HepG2 (cell line): Measurements from ENCODE around the gene IGFBP5. TPM values are rescaled to one million over a fixed set of nuclear protein-coding genes. Genes with fewer than 3 reads are reported as not detected.

Source experiments
- DMAP1 ChIP-seq: IDR thresholded peaks from 2 replicates; pipeline ENCODE4 v1.6.1; 2016
- GABPA ChIP-seq, 2 experiments: IDR thresholded peaks; 2 replicates each; pipeline ENCODE4 v1.6.1; 2011 to 2016; ENCODE audit warnings: low read depth in 2 of 2, low read length in 1 of 2, missing biosample characterization in 1 of 2, missing genetic modification characterization in 1 of 2
- GMEB2 ChIP-seq: IDR thresholded peaks from 2 replicates; pipeline ENCODE4 v1.6.1; 2016; ENCODE audit warnings: missing biosample characterization, missing genetic modification reagents, low read depth
- HHEX ChIP-seq: IDR thresholded peaks from 2 replicates; pipeline ENCODE4 v1.6.1; 2016; ENCODE audit warnings: control low read depth
- HIC2 ChIP-seq: sonication (generic); formaldehyde crosslinking; IDR thresholded peaks from 2 replicates; pipeline ENCODE4 v1.9.0; 2022; ENCODE audit warnings: low read depth, missing genetic modification reagents
- HMGXB4 ChIP-seq, 2 experiments: sonication (generic) in 1 of 2; formaldehyde crosslinking in 1 of 2; IDR thresholded peaks; 2 replicates each; pipeline versions ENCODE4 v1.4.0 to v1.6.1; 2018 to 2020; ENCODE audit warnings: missing genetic modification reagents in 2 of 2, borderline replicate concordance in 1 of 2, low read depth in 1 of 2, mild to moderate bottlenecking in 1 of 2, missing biosample characterization in 1 of 2
- IRF9 ChIP-seq: sonication (generic); formaldehyde crosslinking; IDR thresholded peaks from 2 replicates; pipeline ENCODE4 v1.8.0; 2022; ENCODE audit warnings: missing genetic modification reagents, mild to moderate bottlenecking, borderline replicate concordance
- TEF ChIP-seq: sonication (generic); formaldehyde crosslinking; IDR thresholded peaks from 2 replicates; pipeline ENCODE4 v1.5.0; 2020; ENCODE audit warnings: missing genetic modification reagents
- ZBTB14 ChIP-seq: sonication (generic); formaldehyde crosslinking; IDR thresholded peaks from 2 replicates; pipeline ENCODE4 v1.4.0; 2020; ENCODE audit warnings: missing genetic modification reagents
- ZNF101 ChIP-seq: sonication (generic); formaldehyde crosslinking; IDR thresholded peaks from 2 replicates; pipeline ENCODE4 v1.4.0; 2020; ENCODE audit warnings: mild to moderate bottlenecking, low read depth, missing genetic modification reagents, borderline replicate concordance
- ZNF180 ChIP-seq: sonication (generic); formaldehyde crosslinking; IDR thresholded peaks from 2 replicates; pipeline ENCODE4 v1.4.0; 2020; ENCODE audit warnings: low read depth, missing genetic modification reagents, borderline replicate concordance
- ZNF230 ChIP-seq: sonication (generic); formaldehyde crosslinking; IDR thresholded peaks from 2 replicates; pipeline ENCODE4 v1.4.0; 2020; ENCODE audit warnings: mild to moderate bottlenecking, missing genetic modification reagents
- ZNF567 ChIP-seq: sonication (generic); formaldehyde crosslinking; IDR thresholded peaks from 2 replicates; pipeline ENCODE4 v1.8.1; 2023; ENCODE audit warnings: mild to moderate bottlenecking, missing genetic modification reagents, borderline replicate concordance
- ZNF572 ChIP-seq: sonication (generic); formaldehyde crosslinking; IDR thresholded peaks from 2 replicates; pipeline ENCODE4 v1.5.1; 2020; ENCODE audit warnings: mild to moderate bottlenecking, missing genetic modification reagents
- ZNF672 ChIP-seq: sonication (generic); formaldehyde crosslinking; IDR thresholded peaks from 2 replicates; pipeline ENCODE4 v1.8.1; 2022; ENCODE audit warnings: missing genetic modification reagents
- ZNF709 ChIP-seq: sonication (generic); formaldehyde crosslinking; IDR thresholded peaks from 2 replicates; pipeline ENCODE4 v1.5.0; 2020; ENCODE audit warnings: mild to moderate bottlenecking, missing genetic modification reagents
- ZNF740 ChIP-seq: sonication (generic); formaldehyde crosslinking; IDR thresholded peaks from 2 replicates; pipeline ENCODE4 v1.4.0; 2020; ENCODE audit warnings: missing genetic modification reagents
- ZSCAN20 ChIP-seq: sonication (generic); formaldehyde crosslinking; IDR thresholded peaks from 2 replicates; pipeline ENCODE4 v1.4.0; 2020; ENCODE audit warnings: missing genetic modification reagents, mild to moderate bottlenecking, borderline replicate concordance
- polyA plus RNA-seq, 8 experiments: library from polyadenylated mRNA; depleted of rRNA in 3 of 8; stranded (reverse) in 7 of 8; unstranded in 1 of 8; fragments of >200 nt; fragmentation: Illumina TruSeq in 4 of 8; extraction: Trizol in 4 of 8; gene quantifications; 2 replicates each; pipeline versions ENCODE4 v1.2.1 to v1.2.3, GENCODE V29; 2011 to 2016; ENCODE audit warnings: low read depth in 4 of 8, missing spikeins in 1 of 8, mixed read lengths in 1 of 8; ENCODE audit not compliant: insufficient read depth in 1 of 8
- total RNA-seq, 5 experiments: library from RNA; depleted of rRNA; stranded (reverse); fragments of >200 nt; fragmentation: Illumina TruSeq; extraction: Trizol; gene quantifications; 2 replicates each; pipeline ENCODE4 v1.2.3, GENCODE V29; 2016; ENCODE audit warnings: low read depth in 1 of 5

IGFBP5 gene
- total and polyA plus RNA-seq, 2 of the 13 experiments (the other 11 are each of a cell fraction or from before 2014, with no cell fraction given), result 0.15 TPM; not detected in 1

GRCh38 chr2:216661639-216662375 lies 33.5 kb downstream of the IGFBP5 start (continued):
- TF ChIP-seq ZNF230 (CRISPR knock-in tag) (no peak), IRF9 (CRISPR knock-in tag) (no peak), GABPA (IDR thresholded peaks at IDR 0.05; ENCODE audit: low read depth, low read length) (no peak), GABPA (CRISPR knock-in tag; IDR thresholded peaks at IDR 0.05; ENCODE audit: low read depth) (no peak), GMEB2 (CRISPR knock-in tag) (no peak), ZNF101 (CRISPR knock-in tag) (no peak), ZNF180 (CRISPR knock-in tag) (no peak), ZNF572 (peak; percentile 90; the same call in 1 of the 2 replicates), DMAP1 (no peak), HHEX (CRISPR knock-in tag) (no peak), ZBTB14 (CRISPR knock-in tag) (no peak), ZSCAN20 (CRISPR knock-in tag) (no peak), HIC2 (CRISPR knock-in tag) (0 out of 2 replicates have a peak, but pooled peaks have one; percentile 32), ZNF740 (CRISPR knock-in tag) (no peak), ZNF709 (no peak), ZNF567 (no peak), ZNF672 (CRISPR knock-in tag) (no peak), HMGXB4 (CRISPR knock-in tag; IDR thresholded peaks at IDR 0.05; ENCODE audit: borderline replicate concordance in 1 of 2, low read depth in 1 of 2) (peak in 1 of 2 experiments; percentile 42; a peak in 1 of 4 replicates), TEF (CRISPR knock-in tag) (no peak)
